MM.1S (cell line): ENCODE results near the gene MAP4.

Source experiments
- CTCF ChIP-seq: fragments of 300-600 bp; sonication (generic); IDR thresholded peaks from 2 replicates; pipeline ENCODE4 v1.5.1; 2016; ENCODE audit warnings: antibody characterized with exemption, low read length, mixed read lengths
- EZH2 ChIP-seq: fragments of 300-600 bp; sonication (generic); optimal IDR thresholded peaks from 2 replicates; pipeline ENCODE3; 2017; ENCODE audit warnings: low read depth, mild to moderate bottlenecking, antibody characterized with exemption, low read length, mixed read lengths
- EZH2phosphoT487 ChIP-seq: fragments of 300-600 bp; sonication (generic); IDR thresholded peaks from 2 replicates; pipeline ENCODE4 v1.6.1; 2018; ENCODE audit warnings: antibody characterized with exemption, low read length

- TF ChIP-seq CTCF = no peak
- no peak for TF ChIP-seq EZH2
- TF ChIP-seq EZH2phosphoT487 = no peak
Observed at GRCh38 chr3:48016301-48016973, at the start of gene MAP4.
